Motor neuron (in vitro differentiated cells): ENCODE data around the gene SPDYE2. TPM values are rescaled to one million over a fixed set of nuclear protein-coding genes. Genes with fewer than 3 reads are reported as not detected.
"Not testable (repeated sequence)": the region's sequence is repeated elsewhere in the genome, so short reads cannot be mapped to it uniquely, and the experiment has no call there.

Source experiments
- ATAC-seq, 8 experiments: fragments of 200-7000 bp; cut with Tn5 transposase; replicated peaks in 6 of 8; 2 replicates each; pipeline ENCODE4 v1.8.0; 2021; ENCODE audit warnings: mild to moderate bottlenecking in 8 of 8, moderate library complexity in 8 of 8
- H3K27ac ChIP-seq, 2 donors: fragments of 250-450 bp; sonication (Bioruptor Pico); 2 replicates each; pipeline ENCODE4 v1.9.0; 2021; ENCODE audit warnings: antibody characterized with exemption in 2 of 2, mild to moderate bottlenecking in 2 of 2, moderate library complexity in 1 of 2
- H3K4me1 ChIP-seq, 2 donors: fragments of 250-450 bp; sonication (Bioruptor Pico); replicated peaks in 1 of 2; 2 replicates each; pipeline ENCODE4 v1.6.1; 2021; ENCODE audit warnings: antibody characterized with exemption in 2 of 2, mild to moderate bottlenecking in 2 of 2, moderate library complexity in 1 of 2
- H3K4me3 ChIP-seq, 5 donors: fragments of 250-450 bp; sonication (Bioruptor Pico); 2 replicates each; pipeline ENCODE4 v1.9.0; 2021; ENCODE audit warnings: antibody characterized with exemption in 5 of 5, mild to moderate bottlenecking in 5 of 5, moderate library complexity in 4 of 5
- WGBS, 10 experiments: fragments of 450-650 bp; shearing (Covaris generic); methylation state at CpG; one replicate each; pipeline ENCODE4 v1.0.0; 2022; 5-methylcytosine and 5-hydroxymethylcytosine counted together
- in situ Hi-C, 9 experiments: fragments of 400-800 bp; cut with MboI; loops; one replicate each; pipeline ENCODE4 v1.15.0; 2021; ENCODE audit warnings: low sequenced_read_pairs in 9 of 9, low pct_unique_long_range_greater_than_20kb in 2 of 9; ENCODE audit not compliant: unreplicated experiment in 9 of 9
- total RNA-seq, 8 experiments: library from RNA; unstranded; fragments of 300-600 nt; gene quantifications; 2 replicates each; pipeline versions ENCODE4 v1.2.3 to v1.2.4, GENCODE V29; 2022

The SPDYE2 gene
- total RNA-seq, 8 experiments from 2014 or later, result 0.11 to 7.2 (median 2.9) TPM; not detected in 4

DNA sequence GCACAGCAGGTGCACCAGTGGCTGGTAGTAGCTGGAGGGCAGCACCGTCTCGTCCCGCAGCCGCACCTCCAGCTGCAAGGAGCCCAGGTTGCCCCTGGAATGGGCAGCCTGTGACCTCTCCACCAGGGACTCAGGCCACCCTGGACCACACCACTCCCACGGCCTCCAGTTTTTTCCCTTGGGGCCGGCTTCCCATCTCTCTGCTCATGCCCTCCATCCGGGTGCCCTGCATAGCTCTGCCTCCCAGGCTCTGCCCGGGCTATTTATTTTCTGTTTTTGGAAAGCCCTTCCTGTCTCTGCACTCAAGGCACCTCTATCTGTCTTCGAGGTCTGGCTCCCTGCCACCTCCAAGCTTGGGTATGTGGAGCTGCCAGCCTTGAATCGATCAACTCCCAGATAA is 45.0 kb downstream of the SPDYE2 start:
- H3K27ac ChIP-seq, ATAC-seq, H3K4me3 ChIP-seq, in situ Hi-C loops, H3K4me1 ChIP-seq: not testable (repeated sequence)
- no CpG with 5 or more reads among the region's 10 CpGs for WGBS, 10 experiments

GRCh38 chr7:102599699-102600098 is 48.7 kb downstream of the SPDYE2 start:
- WGBS, 10 experiments, result no CpG with 5 or more reads among the region's 9 CpGs
- ATAC-seq, result peak in 2 of 8 experiments; percentile 14 to 15
- H3K4me3 ChIP-seq, H3K4me1 ChIP-seq, in situ Hi-C loops, H3K27ac ChIP-seq: not testable (repeated sequence)

- H3K27ac ChIP-seq, H3K4me1 ChIP-seq, in situ Hi-C loops, ATAC-seq, H3K4me3 ChIP-seq: not testable (repeated sequence)
- no CpG with 5 or more reads among the region's 12 CpGs for whole genome bisulfite sequencing, 10 experiments
Observed at GRCh38 chr7:102602317-102602716, 51.3 kb downstream of the SPDYE2 start.

DNA sequence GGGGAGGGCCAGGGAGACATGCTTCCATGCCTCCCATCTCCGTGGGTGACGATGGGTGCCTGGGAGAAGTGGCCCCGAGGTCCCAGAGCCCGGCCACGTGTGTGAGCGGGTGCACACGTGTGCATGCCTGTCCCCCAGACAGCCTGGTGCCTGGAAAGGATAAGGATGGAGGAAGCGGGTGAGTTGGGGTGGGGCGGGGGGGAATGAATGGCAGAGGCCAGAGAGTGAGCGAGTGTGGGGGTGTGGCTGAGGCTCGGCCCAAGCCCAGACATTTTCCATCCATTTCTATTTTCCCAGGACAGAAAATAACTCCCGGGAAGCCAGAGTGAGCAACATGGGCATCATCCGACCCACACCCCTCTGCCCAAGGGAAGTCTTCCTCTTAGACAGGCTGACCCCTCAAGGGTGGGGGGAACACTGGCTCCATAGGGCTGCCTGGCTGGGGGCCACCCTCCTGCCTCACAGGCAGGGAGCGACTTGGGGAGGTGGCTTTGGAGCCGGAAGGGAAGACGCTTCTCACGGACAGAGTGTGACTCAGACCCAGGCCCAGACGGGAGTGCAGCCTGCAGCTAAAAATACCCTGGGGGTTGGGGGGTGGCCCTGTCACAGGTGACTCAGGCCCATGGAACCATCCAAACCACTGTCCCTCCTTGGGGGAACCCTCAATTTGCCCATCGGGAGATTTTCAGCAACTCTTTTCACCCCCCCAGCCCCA is 53.6 kb downstream of the SPDYE2 start:
- no CpG with 5 or more reads among the region's 19 CpGs for WGBS, 10 experiments
- in situ Hi-C loops, H3K4me1 ChIP-seq, H3K27ac ChIP-seq, H3K4me3 ChIP-seq: not testable (repeated sequence)
- ATAC-seq, result peak; percentile 74 to 97 (median 81)

GRCh38 chr7:102606848-102607247 is 55.8 kb downstream of the SPDYE2 start:
- H3K4me1 ChIP-seq, in situ Hi-C loops: not testable (repeated sequence)
- no CpG with 5 or more reads among the region's 5 CpGs for WGBS, 10 experiments

DNA sequence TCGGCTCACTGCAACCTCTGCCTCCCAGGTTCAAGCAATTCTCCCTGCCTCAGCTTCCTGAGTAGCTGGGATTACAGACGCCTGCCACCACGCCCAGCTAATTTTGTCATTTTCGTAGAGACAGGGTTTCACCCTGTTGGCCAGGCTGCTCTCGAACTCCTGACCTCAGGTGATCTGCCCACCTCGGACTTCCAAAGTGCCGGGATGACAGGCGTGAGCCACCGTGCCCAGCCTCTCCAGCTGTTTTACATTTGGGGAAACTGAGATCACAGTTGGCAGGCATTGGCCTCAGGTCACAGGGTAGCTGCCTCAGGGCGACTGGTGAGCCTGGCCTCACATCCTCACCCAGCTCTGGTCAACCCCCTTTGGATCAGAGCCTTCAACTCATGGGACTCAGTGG is 58.7 kb downstream of the SPDYE2 start:
- in situ Hi-C loops, H3K4me1 ChIP-seq, ATAC-seq, H3K27ac ChIP-seq, H3K4me3 ChIP-seq: not testable (repeated sequence)
- WGBS, 10 experiments, result no CpG with 5 or more reads among the region's 10 CpGs

More at GRCh38 chr7:102606848-102607247, 55.8 kb downstream of the SPDYE2 start:
- not testable (repeated sequence) for H3K27ac ChIP-seq, ATAC-seq, H3K4me3 ChIP-seq

DNA sequence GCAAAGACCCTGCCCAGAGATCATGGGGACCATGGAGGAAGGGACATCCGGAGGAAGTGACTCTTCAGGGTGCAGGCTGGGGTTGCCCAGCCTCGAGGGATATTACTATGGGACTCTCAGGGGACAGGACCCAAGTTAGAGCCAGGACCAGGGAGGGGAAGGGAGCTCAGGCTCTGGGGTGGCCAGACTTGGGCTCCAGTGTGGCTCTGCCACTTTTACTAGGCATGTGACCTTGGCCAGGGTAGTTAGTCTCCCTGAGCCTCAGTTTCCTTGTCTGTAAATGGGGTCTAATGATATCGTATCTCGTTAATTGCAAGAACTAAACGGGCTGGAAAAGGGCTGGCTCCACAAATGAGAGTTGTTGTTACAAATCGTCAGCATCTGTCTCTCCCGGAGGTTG is 59.4 kb downstream of the SPDYE2 start:
- in situ Hi-C loops, H3K4me1 ChIP-seq, H3K4me3 ChIP-seq, ATAC-seq, H3K27ac ChIP-seq: not testable (repeated sequence)
- no CpG with 5 or more reads among the region's 7 CpGs for WGBS, 10 experiments

DNA sequence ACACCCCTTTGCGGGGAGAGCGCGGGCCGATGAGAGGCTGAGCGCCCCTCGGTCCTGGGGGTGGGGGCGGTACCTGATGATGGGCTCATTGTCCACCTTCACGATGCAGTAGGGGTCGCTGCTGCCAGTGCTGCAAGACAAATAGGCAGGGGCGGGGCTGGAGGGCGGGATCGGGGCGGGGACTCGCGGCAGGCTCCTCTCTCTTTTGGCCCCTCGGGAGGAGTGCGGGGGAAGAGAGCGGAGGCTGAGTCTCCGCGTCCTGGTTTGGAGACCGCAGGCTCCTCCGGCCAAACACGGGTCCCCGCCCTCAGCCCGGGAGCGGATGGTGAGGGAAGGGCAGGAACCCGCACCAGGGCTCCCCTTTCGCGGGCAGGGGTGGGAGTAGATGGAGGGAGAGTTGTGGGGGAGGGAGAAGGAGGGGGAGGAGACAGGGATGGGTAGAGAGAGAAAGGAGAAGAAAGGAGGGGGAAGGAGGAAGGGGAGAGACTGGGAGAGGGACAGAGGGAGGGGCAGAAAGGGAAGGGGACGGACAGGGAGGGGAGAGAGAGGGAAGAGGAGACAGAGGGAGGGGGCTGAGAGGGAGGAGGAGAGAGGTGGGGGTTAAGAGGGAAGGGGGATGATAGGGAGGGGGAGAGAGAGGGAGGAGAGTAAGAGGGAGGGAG is 60.1 kb downstream of the SPDYE2 start:
- in situ Hi-C loops, result not testable (repeated sequence)
- peak; percentile 59 to 90 (median 80) for ATAC-seq

DNA sequence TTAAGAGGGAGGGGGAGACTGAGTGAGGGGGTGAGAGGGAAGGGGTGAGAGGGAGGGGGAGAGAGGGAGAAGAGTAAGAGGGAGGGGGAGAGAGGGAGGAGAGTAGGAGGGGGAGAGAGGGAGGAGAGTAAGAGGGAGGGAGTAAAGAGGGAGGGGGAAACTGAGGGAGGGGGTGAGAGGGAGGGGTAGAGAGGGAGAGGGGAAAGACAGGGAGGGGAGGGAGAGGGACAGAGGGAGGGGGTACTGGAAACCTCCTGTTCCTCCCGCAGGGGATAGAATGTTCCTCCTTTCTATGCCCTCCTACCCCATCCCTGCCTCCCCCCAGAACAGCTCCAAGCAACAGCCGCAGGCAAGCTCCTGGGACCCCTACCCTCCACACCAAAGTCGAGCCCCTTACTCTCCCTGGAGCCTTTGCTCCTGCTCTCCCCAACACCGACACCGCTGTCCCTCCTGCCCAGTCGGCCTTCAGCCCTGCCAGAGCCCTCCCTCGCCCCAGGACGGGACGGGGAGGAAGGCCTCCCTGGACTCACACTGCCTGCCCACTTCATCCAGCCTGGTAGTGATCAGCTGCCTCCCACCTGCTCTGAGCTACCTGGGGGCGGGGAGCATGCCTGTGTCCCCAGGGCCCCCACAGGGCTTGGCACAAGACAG is 60.8 kb downstream of the SPDYE2 start:
- no CpG with 5 or more reads among the region's 10 CpGs for WGBS, 10 experiments
- peak in 4 of 8 experiments; percentile 5 to 16 (median 11) for ATAC-seq
- H3K4me3 ChIP-seq, in situ Hi-C loops, H3K27ac ChIP-seq, H3K4me1 ChIP-seq: not testable (repeated sequence)

More for the DNA sequence above, 60.1 kb downstream of the SPDYE2 start:
- not testable (repeated sequence) for H3K4me3 ChIP-seq, H3K4me1 ChIP-seq, H3K27ac ChIP-seq
- WGBS, 10 experiments, result no CpG with 5 or more reads among the region's 30 CpGs

Other genes with a start within 250 kb of the SPDYE2 start
- gene SPDYE6, start 194.8 kb upstream of the SPDYE2 start, total RNA-seq, result 1 to 10 TPM in 2 of 8 experiments, under 1 TPM in 6; 0.11 to 10.0 (median 0.40) TPM
- 10 to 100 TPM; 15.2 to 39.6 (median 31.1) TPM for gene PRKRIP1, start 154.9 kb upstream of the SPDYE2 start, total RNA-seq
- 10 to 100 TPM in 6 of 8 experiments, 1 to 10 TPM in 2; 5.4 to 45.0 (median 21.4) TPM for gene ORAI2, start 117.7 kb upstream of the SPDYE2 start, total RNA-seq
- 10 to 100 TPM in 6 of 8 experiments, 1 to 10 TPM in 2; 6.9 to 16.7 (median 10.7) TPM for gene ALKBH4, start 86.4 kb upstream of the SPDYE2 start, total RNA-seq
- 10 to 100 TPM in 7 of 8 experiments, 1 to 10 TPM in 1; 9.1 to 23.5 (median 17.9) TPM for gene LRWD1, start 86.2 kb upstream of the SPDYE2 start, total RNA-seq
- 10 to 100 TPM; 37.3 to 78.3 (median 53.6) TPM for gene POLR2J, start 72.3 kb upstream of the SPDYE2 start, total RNA-seq
- gene RASA4B, start 33.4 kb upstream of the SPDYE2 start, total RNA-seq, result 10 to 100 TPM in 1 of 8 experiments, 1 to 10 TPM in 7; 1.6 to 12.4 (median 5.5) TPM
- gene UPK3BL2, start 7.5 kb upstream of the SPDYE2 start, total RNA-seq, result 10 to 100 TPM in 2 of 8 experiments, under 1 TPM in 3, not detected in 3; 0.23 to 26.2 (median 0.43) TPM
- 100 to 1,000 TPM in 1 of 8 experiments, 10 to 100 TPM in 5, 1 to 10 TPM in 2; 6.5 to 111 (median 14.0) TPM for gene POLR2J3, start 21.4 kb downstream of the SPDYE2 start, total RNA-seq
- 10 to 100 TPM in 3 of 8 experiments, 1 to 10 TPM in 5; 1.7 to 19.1 (median 8.6) TPM for gene RASA4, start 65.5 kb downstream of the SPDYE2 start, total RNA-seq
- 10 to 100 TPM in 5 of 8 experiments, 1 to 10 TPM in 3; 5.7 to 37.1 (median 11.0) TPM for gene UPK3BL1, start 91.6 kb downstream of the SPDYE2 start, total RNA-seq
- 1 to 10 TPM in 2 of 8 experiments, under 1 TPM in 1, not detected in 5; 0.11 to 2.6 (median 2.0) TPM for gene SPDYE2B, start 99.1 kb downstream of the SPDYE2 start, total RNA-seq
- gene POLR2J2, start 120.4 kb downstream of the SPDYE2 start, total RNA-seq, result 10 to 100 TPM in 1 of 8 experiments, 1 to 10 TPM in 4, under 1 TPM in 3; 0.43 to 13.7 (median 1.6) TPM
- 10 to 100 TPM in 3 of 8 experiments, 1 to 10 TPM in 5; 5.9 to 15.1 (median 9.1) TPM for gene FAM185A, start 197.8 kb downstream of the SPDYE2 start, total RNA-seq